K562 treated with DMSO at 1 percent for 12 hours (cell line): ENCODE data around the gene TKFC. TPM values are rescaled to one million over a fixed set of nuclear protein-coding genes. Genes with fewer than 3 reads are reported as not detected.

ENCODE experiments used
- total RNA-seq: library from RNA; unstranded; fragments of 300-600 nt; gene quantifications from 2 replicates; pipeline ENCODE4 v1.2.3, GENCODE V29; 2022; ENCODE audit not compliant: insufficient read depth

TKFC gene, protein sequence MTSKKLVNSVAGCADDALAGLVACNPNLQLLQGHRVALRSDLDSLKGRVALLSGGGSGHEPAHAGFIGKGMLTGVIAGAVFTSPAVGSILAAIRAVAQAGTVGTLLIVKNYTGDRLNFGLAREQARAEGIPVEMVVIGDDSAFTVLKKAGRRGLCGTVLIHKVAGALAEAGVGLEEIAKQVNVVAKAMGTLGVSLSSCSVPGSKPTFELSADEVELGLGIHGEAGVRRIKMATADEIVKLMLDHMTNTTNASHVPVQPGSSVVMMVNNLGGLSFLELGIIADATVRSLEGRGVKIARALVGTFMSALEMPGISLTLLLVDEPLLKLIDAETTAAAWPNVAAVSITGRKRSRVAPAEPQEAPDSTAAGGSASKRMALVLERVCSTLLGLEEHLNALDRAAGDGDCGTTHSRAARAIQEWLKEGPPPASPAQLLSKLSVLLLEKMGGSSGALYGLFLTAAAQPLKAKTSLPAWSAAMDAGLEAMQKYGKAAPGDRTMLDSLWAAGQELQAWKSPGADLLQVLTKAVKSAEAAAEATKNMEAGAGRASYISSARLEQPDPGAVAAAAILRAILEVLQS
- 18.6 and 23.8 TPM in 2 replicates for total RNA-seq

DNA sequence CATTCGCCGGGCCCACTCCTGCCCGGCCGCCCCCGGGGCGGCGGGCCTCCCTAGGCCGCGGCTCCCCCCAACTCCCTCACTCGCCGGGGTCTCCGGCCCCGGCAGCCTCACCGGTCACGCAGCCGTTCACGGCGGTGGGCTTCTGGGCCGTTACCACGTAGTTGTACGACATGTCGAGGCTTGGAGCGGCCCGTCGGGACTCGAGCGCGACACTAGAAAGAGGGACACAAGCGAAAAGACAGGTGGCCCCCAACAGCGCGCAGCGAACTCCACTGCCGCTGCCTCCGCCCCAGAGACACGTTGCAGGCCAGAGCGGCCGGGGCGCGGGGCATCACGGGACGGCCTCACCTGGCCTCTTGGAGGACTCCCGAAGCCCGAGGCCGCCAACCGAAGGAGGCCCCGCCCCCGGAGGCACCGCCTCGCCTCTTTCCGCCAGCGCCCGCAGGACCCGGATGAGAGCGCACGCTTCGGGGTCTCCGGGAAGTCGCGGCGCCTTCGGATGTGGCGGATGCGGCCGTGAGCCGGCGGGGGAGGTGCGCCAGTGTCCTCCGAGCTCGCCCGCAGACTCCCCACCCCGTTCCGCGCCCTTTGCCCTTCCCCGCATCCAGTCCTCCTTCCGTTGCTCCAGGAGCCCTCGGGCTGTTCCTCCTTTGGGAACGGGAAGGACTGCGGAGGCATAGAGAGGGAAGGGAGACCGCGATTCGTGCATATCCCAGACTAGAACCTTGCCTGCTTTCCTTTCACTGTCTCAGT lies at the start of gene TKFC, which contains the start of gene DDB1:
TSS of gene TKFC (plus strand) at position 432 of the 753 bp plus-strand sequence. CDS start 1,501 bp downstream, outside the sequence.
TSS of gene DDB1 (minus strand) at position 309 of the 753 bp plus-strand sequence. CDS start at position 172, 137 bp downstream.

DNA sequence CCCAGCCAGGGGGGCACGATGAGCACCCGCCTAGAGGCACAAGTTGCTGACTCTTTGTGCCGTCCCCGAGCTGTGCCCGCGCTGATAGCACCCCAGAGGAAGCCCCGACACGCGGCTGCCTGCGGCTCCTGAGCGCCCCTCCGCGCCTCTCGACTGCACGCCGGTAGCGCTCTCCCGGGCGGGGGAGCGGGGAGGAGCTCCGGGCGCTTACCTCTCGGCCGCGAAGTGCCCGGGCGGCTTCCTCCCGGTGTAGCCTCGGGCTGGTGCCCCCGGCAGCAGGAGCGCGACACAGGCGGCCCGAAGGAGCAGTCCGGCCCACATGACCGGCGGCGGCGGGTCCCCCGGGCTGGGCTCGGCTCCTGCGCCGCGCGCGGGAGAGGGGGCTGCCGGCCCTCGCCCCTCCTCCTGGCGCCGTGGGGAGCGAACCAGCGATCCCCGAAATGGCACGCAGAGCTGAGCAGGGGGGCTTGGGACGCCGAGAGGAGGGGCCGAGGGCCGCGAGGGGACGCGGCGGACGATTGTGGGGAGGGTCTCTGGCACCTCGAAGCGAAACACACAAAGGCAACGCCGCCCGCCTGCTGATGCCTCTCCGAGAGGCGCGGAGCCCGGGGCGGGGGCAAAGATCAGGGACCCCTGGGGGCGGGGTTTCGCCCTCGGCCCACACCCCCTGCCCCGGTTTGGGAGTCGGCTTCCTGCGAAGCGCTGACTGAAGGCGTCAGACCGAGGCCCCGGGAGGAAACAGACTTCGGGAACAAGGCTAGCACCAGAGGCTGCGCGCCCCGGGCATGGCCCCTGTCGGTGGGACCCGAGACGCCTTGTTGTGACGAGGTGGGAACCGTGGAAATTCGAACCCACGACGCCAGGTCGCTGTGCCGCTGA lies 38.1 kb upstream of the TKFC start, which contains the start of gene VWCE:
TSS of gene VWCE (minus strand) at position 600 of the 879 bp plus-strand sequence. CDS start at position 321, 279 bp downstream.

DNA sequence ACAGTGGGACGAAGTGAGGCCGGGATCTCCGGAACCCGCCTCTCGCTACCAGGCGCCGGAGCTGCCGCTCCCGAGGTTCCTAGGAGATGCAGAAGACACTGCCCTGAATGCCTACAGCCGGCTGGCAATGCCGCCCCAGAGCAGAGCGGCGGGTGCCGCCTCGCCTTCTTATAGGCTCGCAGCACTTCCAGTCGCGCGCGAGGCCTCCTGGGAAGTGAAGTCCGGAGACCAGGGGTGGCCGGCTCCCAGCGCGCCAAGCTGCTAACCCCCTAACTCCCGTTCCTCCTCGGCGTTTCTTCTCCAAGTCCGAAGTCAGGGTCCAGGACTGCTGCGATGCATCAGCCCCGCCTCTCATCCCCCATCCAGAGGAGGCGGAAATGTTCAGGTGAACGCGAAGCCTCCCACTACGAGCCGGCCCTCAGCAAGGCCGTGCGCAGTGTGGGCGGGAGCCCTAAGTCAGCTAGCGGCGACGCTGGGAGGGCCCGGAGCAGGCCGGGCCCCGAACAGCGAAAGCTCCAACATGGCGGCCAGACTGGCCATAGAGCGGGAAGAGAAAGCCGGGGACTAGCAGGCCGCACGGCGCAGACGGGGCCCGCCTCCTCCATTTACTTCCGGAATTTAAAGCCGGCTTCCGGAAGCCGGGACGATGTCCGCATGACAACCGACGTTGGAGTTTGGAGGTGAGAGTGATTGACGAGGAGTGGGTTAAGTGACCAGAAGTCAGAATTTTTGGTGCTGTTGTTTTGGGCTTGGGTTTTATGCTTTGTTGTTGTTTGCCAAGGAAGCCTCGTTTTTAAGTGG lies 28.9 kb downstream of the TKFC start, which contains the start of the genes CYB561A3 and TMEM138:
TSS of gene CYB561A3 (minus strand) at position 142 of the 801 bp plus-strand sequence. CDS start 5,169 bp downstream, outside the sequence.
TSS of gene TMEM138 (plus strand) at position 634 of the 801 bp plus-strand sequence. CDS start 2,017 bp downstream, outside the sequence.

Other genes with a start within 250 kb of the TKFC start
- gene CD5, start 230.7 kb upstream of the TKFC start, total RNA-seq, result not detected in 2 replicates
- gene VPS37C, start 171.8 kb upstream of the TKFC start, total RNA-seq, result 16.5 and 22.7 TPM in 2 replicates
- not detected in 2 replicates for gene PGA3, start 129.7 kb upstream of the TKFC start, total RNA-seq
- gene PGA4, start 110.9 kb upstream of the TKFC start, total RNA-seq, result not detected in 2 replicates
- not detected in 2 replicates for gene PGA5, start 92.1 kb upstream of the TKFC start, total RNA-seq
- 1.9 and 2.8 TPM in 2 replicates for gene VWCE, start 37.9 kb upstream of the TKFC start, total RNA-seq
- gene DDB1, start 123 bp upstream of the TKFC start, total RNA-seq, result 116 and 164 TPM in 2 replicates
- gene CYB561A3, start 28.7 kb downstream of the TKFC start, total RNA-seq, result 69.1 and 92.4 TPM in 2 replicates
- gene TMEM138, start 29.1 kb downstream of the TKFC start, total RNA-seq, result 25.5 and 31.9 TPM in 2 replicates
- gene TMEM216, start 59.4 kb downstream of the TKFC start, total RNA-seq, result 6.9 and 8.2 TPM in 2 replicates
- gene CPSF7, start 96.7 kb downstream of the TKFC start, total RNA-seq, result 26.9 and 72.1 TPM in 2 replicates
- 48.0 and 53.6 TPM in 2 replicates for gene SDHAF2, start 96.9 kb downstream of the TKFC start, total RNA-seq
- gene LRRC10B, start 175.5 kb downstream of the TKFC start, total RNA-seq, result not detected in 2 replicates
- gene SYT7, start 247.8 kb downstream of the TKFC start, total RNA-seq, result 0.16 TPM in 1 of 2 replicates, not detected in the other